NCI-H1105 (cell line): ENCODE results near the gene SMG1.
"Not testable (repeated sequence)": the region's sequence is repeated elsewhere in the genome, so short reads cannot be mapped to it uniquely, and the experiment has no call there.

Source experiments
- DNase-seq: peaks from one replicate; lab custom pipeline; 2025; lab: John Stamatoyannopoulos, UW

Gene SMG1

GRCh38 chr16:18932243-18932987 lies 6.2 kb upstream of the SMG1 start:
- DNase-seq, result no peak

GRCh38 chr16:18931756-18932155 lies 5.5 kb upstream of the SMG1 start:
- DNase-seq, result no peak

- DNase-seq, result not testable (repeated sequence)
These were observed 3.9 kb upstream of the SMG1 start for GRCh38 chr16:18930095-18930494.

GRCh38 chr16:18928073-18928472 lies 1.9 kb upstream of the SMG1 start:
- DNase-seq, result not testable (repeated sequence)

- DNase-seq, result not testable (repeated sequence)
These were observed 808 bp downstream of the SMG1 start for GRCh38 chr16:18925215-18925985.

- not testable (repeated sequence) for DNase-seq
These were observed 2.3 kb downstream of the SMG1 start for GRCh38 chr16:18923935-18924334.

GRCh38 chr16:18923124-18923523 lies 3.1 kb downstream of the SMG1 start:
- DNase-seq, result not testable (repeated sequence)

GRCh38 chr16:18909585-18909984 lies 16.6 kb downstream of the SMG1 start:
- DNase-seq, result not testable (repeated sequence)

GRCh38 chr16:18908716-18909115 lies 17.5 kb downstream of the SMG1 start:
- not testable (repeated sequence) for DNase-seq

- not testable (repeated sequence) for DNase-seq
These were observed 23.4 kb downstream of the SMG1 start for GRCh38 chr16:18902778-18903177.

GRCh38 chr16:18902044-18902443 lies 24.2 kb downstream of the SMG1 start:
- DNase-seq, result not testable (repeated sequence)

GRCh38 chr16:18901194-18901593 lies 25.0 kb downstream of the SMG1 start:
- DNase-seq, result not testable (repeated sequence)

- DNase-seq, result not testable (repeated sequence)
These were observed 41.8 kb downstream of the SMG1 start for GRCh38 chr16:18884456-18884855.

- not testable (repeated sequence) for DNase-seq
These were observed 48.5 kb downstream of the SMG1 start for GRCh38 chr16:18877734-18878133.

- DNase-seq, result not testable (repeated sequence)
These were observed 48.9 kb downstream of the SMG1 start for GRCh38 chr16:18877259-18877658.

- not testable (repeated sequence) for DNase-seq
These were observed 49.9 kb downstream of the SMG1 start for GRCh38 chr16:18876301-18876700.

- DNase-seq, result not testable (repeated sequence)
These were observed 57.0 kb downstream of the SMG1 start for GRCh38 chr16:18869043-18869771.

GRCh38 chr16:18866277-18866823 lies 59.9 kb downstream of the SMG1 start:
- DNase-seq, result not testable (repeated sequence)

GRCh38 chr16:18862891-18863290 lies 63.3 kb downstream of the SMG1 start:
- DNase-seq, result not testable (repeated sequence)

GRCh38 chr16:18855196-18855595 lies 71.0 kb downstream of the SMG1 start:
- no peak for DNase-seq

- DNase-seq, result no peak
These were observed 72.5 kb downstream of the SMG1 start for GRCh38 chr16:18853694-18854093.

- DNase-seq, result no peak
These were observed 73.6 kb downstream of the SMG1 start for GRCh38 chr16:18852647-18853046.
